Stomach (tissue), 9 donors: ENCODE measurements around the gene EVL. TPM values are rescaled to one million over a fixed set of nuclear protein-coding genes. Genes with fewer than 3 reads are reported as not detected.

Source experiments
- DNase-seq, 2 donors: peaks; one replicate each; pipeline versions ENCODE4 v3.0.0 to v3.0.0-alpha.2; 2013 to 2019
- H3K27ac ChIP-seq, 5 donors: fragments of 200-600 bp in 4 of 5; sonication (generic) in 4 of 5; one replicate each; pipeline ENCODE4 v1.5.1; 2013 to 2019; ENCODE audit warnings: mild to moderate bottlenecking in 1 of 5, moderate library complexity in 1 of 5
- H3K27me3 ChIP-seq, 3 donors: fragments of 200-600 bp; sonication (generic); one replicate each; pipeline ENCODE4 v1.5.1; 2017 to 2019; ENCODE audit warnings: mixed run types in 1 of 3
- H3K36me3 ChIP-seq, 4 donors: fragments of 200-600 bp; sonication (generic); 1 replicate in 3 of 4; 2 replicates in 1 of 4; pipeline ENCODE4 v1.5.1; 2016 to 2019
- H3K4me1 ChIP-seq, 4 donors: fragments of 200-600 bp; sonication (generic); one replicate each; pipeline ENCODE4 v1.5.1; 2016 to 2019
- H3K4me3 ChIP-seq, 4 donors: fragments of 200-600 bp; sonication (generic) in 3 of 4; one replicate each; pipeline ENCODE4 v1.5.1; 2016 to 2019; ENCODE audit warnings: mild to moderate bottlenecking in 1 of 4
- H3K9me3 ChIP-seq, 4 donors: fragments of 200-600 bp; sonication (generic); one replicate each; pipeline ENCODE4 v1.5.1; 2016 to 2019
- CTCF ChIP-seq, 7 experiments: fragments of 450-650 bp in 4 of 7; fragments of 200-600 bp in 3 of 7; sonication (generic) in 3 of 7; IDR thresholded peaks; one replicate each; pipeline ENCODE4 v1.5.1; 2016 to 2019; ENCODE audit warnings: antibody characterized with exemption in 7 of 7, control low read depth in 2 of 7, mild to moderate bottlenecking in 1 of 7
- EP300 ChIP-seq: sonication (generic); formaldehyde crosslinking; IDR thresholded peaks from one replicate; pipeline ENCODE4 v1.6.1; 2017; ENCODE audit warnings: antibody characterized with exemption
- POLR2A ChIP-seq, 4 donors: fragments of 450-650 bp; IDR thresholded peaks; one replicate each; pipeline ENCODE4 v1.6.1; 2016; ENCODE audit warnings: antibody characterized with exemption in 4 of 4, control low read depth in 2 of 4, mild to moderate bottlenecking in 1 of 4, moderate library complexity in 1 of 4
- POLR2AphosphoS5 ChIP-seq, 3 donors: sonication (generic); formaldehyde crosslinking; IDR thresholded peaks; one replicate each; pipeline ENCODE4 v1.6.1; 2016; ENCODE audit warnings: antibody characterized with exemption in 3 of 3
- WGBS, 5 donors: extraction: QIAGEN DNeasy Blood & Tissue Kit in 3 of 5; methylation state at CpG; one replicate each; pipeline versions ENCODE4 v1.1.5 to v1.1.7; 2013 to 2018; 5-methylcytosine and 5-hydroxymethylcytosine counted together
- intact Hi-C: fragments of 100-400 bp; cut with DNase I; formaldehyde crosslinking; loops from one replicate; pipeline ENCODE4 v1.15.1; 2023; ENCODE audit warnings: low total_unique reads
- polyA plus RNA-seq, 3 donors: library from polyadenylated mRNA; stranded (reverse); fragments of 200-250 nt; gene quantifications; one replicate each; pipeline ENCODE4 v1.2.3, GENCODE V29; 2013
- total RNA-seq, 5 donors: library from RNA; depleted of rRNA; stranded (reverse); fragments of >200 nt; gene quantifications; one replicate each; pipeline versions ENCODE4 v1.1.0 to v1.2.3, GENCODE V29; 2014 to 2016
- donor health status: healthy with polysubstance abuse.
- donor health status: Bipolar disorder and iron deficiency.
- donor health status: healthy.

EVL gene
- total and polyA plus RNA-seq, 8 donors, result 23.3 to 111 (median 39.7) TPM

DNA sequence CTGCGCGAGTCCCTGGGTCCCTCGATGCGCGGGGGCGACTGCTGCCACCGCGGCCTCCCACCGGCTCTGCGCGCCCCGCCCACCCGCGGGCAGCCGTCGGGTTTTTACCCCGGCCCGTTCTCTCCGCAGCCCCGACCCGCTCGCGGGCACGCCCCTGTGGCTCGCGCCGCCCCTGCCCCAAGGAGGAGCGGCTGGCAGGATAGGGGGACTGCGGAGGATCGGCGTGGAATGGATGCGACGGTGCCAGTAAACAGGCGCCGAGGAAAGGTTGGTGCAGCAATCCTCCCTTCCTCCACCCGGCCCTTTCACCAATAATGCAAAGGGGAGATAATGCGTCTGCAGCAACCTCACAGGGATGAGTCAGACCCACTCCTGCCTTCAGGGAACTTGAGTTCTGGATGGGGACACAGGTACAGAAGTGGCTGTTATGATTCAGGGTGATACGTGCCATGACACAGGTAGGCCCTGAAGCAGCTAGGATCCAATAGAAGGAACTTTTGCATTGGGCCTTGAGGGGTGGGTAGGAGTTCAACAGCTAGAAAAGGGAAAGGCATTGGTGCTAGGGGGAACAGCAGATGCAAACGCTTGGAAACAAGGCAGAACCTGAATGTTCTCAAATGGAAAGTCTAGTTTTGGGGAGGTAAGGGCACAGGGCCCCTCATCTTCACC lies 94.8 kb downstream of the EVL start:
- no peak for TF ChIP-seq POLR2AphosphoS5 (IDR thresholded peaks at IDR 0.05)
- no peak for TF ChIP-seq EP300
- no peak for TF ChIP-seq CTCF (IDR thresholded peaks at IDR 0.05)
- TF ChIP-seq POLR2A (IDR thresholded peaks at IDR 0.05), result no peak
- intact Hi-C loops, result no loop called here
- Histone ChIP-seq H3K9me3 (peaks cover 2% of the 10 kb centered on the region in 4 donors), H3K27ac (peak overlapping the region; percentile 24 to 85 (median 82)), H3K27me3 (peaks cover 17 to 50% (median 26%) of the 10 kb centered on the region in 3 donors), H3K4me3 (peak overlapping the region; percentile 46 to 74 (median 56)), H3K36me3 (no peaks in the 10 kb centered on the region), H3K4me1 (peaks cover 34 to 50% (median 42%) of the 10 kb centered on the region in 4 donors)
- DNase-seq, result no peak
- 7 to 26% (median 8%) methylated on average over 11 to 39 of the region's 39 CpGs for WGBS, 5 donors

DNA sequence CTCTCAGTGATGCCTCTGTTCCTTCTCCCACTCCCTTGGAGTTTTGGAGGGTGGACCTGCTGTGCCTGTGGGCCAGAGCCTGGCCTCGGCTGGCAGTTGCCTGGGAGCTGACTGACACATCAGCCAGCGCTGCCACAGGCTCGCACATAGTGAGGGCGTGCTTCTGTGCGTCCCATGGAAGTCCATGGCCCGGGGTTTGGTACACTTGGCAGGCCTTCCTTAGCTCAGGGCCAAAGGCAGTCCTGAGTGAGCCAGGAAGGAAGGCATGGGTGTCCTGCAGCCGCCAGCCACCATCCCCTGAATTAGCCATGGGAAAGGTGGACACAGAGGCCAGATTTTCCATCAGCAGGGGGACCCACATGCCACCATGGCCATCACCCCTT lies 95.3 kb downstream of the EVL start:
- Histone ChIP-seq H3K9me3 (no peaks in the 10 kb centered on the region), H3K27ac (no peak overlapping the region), H3K27me3 (peaks cover 17 to 49% (median 26%) of the 10 kb centered on the region in 3 donors), H3K4me1 (peaks cover 32 to 50% (median 46%) of the 10 kb centered on the region in 4 donors), H3K4me3 (no peak overlapping the region), H3K36me3 (no peaks in the 10 kb centered on the region)
- no peak for TF ChIP-seq POLR2A (IDR thresholded peaks at IDR 0.05)
- TF ChIP-seq POLR2AphosphoS5 (IDR thresholded peaks at IDR 0.05), result no peak
- TF ChIP-seq CTCF (IDR thresholded peaks at IDR 0.05), result no peak
- TF ChIP-seq EP300, result no peak
- intact Hi-C loops, result no loop called here
- no peak for DNase-seq
- 79 to 90% (median 87%) methylated on average over 4 to 7 of the region's 7 CpGs for WGBS, 5 donors

- Histone ChIP-seq H3K36me3 (no peaks in the 10 kb centered on the region), H3K4me1 (peaks cover 0 to 22% (median 19%) of the 10 kb centered on the region in 4 donors), H3K4me3 (peak overlapping the region; percentile 2 to 31 (median 18)), H3K27ac (peak overlapping the region in 4 of 5 donors; percentile 29 to 53 (median 50)), H3K27me3 (peaks cover 4 to 26% (median 4%) of the 10 kb centered on the region in 3 donors), H3K9me3 (no peaks in the 10 kb centered on the region)
- WGBS, 5 donors, result 22 to 60% (median 34%) methylated on average over 10 to 27 of the region's 27 CpGs
- peak; percentile 72 to 87 for DNase-seq
- intact Hi-C loops, result no loop called here
- TF ChIP-seq POLR2AphosphoS5 (IDR thresholded peaks at IDR 0.05), result peak in 2 of 3 donors; percentile 5 to 13
- TF ChIP-seq CTCF (IDR thresholded peaks at IDR 0.05), result peak in 3 of 7 experiments; percentile 9 to 37 (median 26)
- TF ChIP-seq POLR2A (IDR thresholded peaks at IDR 0.05), result no peak
These were observed 100.2 kb downstream of the EVL start for GRCh38 chr14:100165376-100165775.

DNA sequence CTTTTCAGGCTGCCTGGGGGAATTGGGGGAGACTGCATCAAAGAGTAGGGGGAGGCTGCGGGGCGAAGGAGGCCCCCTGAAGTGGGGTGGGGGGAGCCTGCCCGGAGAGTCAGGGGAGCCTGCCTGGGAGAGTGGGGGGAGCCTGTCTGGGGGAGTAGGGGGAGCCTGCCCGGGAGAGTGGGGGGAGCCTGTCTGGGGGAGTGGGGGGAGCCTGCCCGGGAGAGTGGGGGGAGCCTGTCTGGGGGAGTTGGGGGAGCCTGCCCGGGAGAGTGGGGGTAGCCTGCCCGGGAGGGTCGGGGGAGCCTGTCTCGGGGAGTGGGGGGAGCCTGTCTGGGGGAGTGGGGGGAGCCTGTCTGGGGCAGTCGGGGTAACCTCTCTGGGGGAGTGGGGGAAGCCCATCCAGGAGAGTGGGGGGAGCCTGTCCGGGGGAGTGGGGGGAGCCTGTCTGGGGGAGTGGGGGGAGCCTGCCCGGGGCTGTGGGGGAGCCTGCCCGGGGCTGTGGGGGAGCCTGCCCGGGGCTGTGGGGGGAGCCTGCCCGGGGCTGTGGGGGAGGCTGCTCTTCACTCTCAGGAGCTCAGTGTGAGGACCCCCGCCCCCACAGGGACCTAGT lies 100.7 kb downstream of the EVL start:
- peak overlapping the region; percentile 34 to 42 (median 37) for H3K4me3 ChIP-seq
- peaks cover 0 to 21% (median 0%) of the 10 kb centered on the region in 3 donors for H3K27me3 ChIP-seq
- no peaks in the 10 kb centered on the region for H3K36me3 ChIP-seq
- peaks cover 0 to 22% (median 18%) of the 10 kb centered on the region in 4 donors for H3K4me1 ChIP-seq
- peak overlapping the region in 4 of 5 donors; percentile 29 to 53 (median 50) for H3K27ac ChIP-seq
- intact Hi-C loops, result no loop called here
- no peak for TF ChIP-seq EP300
- TF ChIP-seq POLR2A (IDR thresholded peaks at IDR 0.05), result no peak
- TF ChIP-seq CTCF (IDR thresholded peaks at IDR 0.05), result no peak
- no peak for TF ChIP-seq POLR2AphosphoS5 (IDR thresholded peaks at IDR 0.05)
- WGBS, 5 donors, result 0 to 26% (median 20%) methylated on average over 1 to 16 of the region's 16 CpGs
- DNase-seq, result no peak
- no peaks in the 10 kb centered on the region for H3K9me3 ChIP-seq
